Left lung (tissue), 10 donors: ENCODE results near the gene ZBTB14. TPM values are rescaled to one million over a fixed set of nuclear protein-coding genes. Genes with fewer than 3 reads are reported as not detected.

Source experiments
- ATAC-seq: fragments of 200-7000 bp; cut with Tn5 transposase; one replicate; pipeline ENCODE4 v1.9.1; 2020; ENCODE audit warnings: moderate library complexity
- DNase-seq, 4 donors: peaks; one replicate each; pipeline ENCODE4 v3.0.0-alpha.2; 2013 to 2020
- H3K27ac ChIP-seq, 2 donors: fragments of 200-600 bp; sonication (generic) in 1 of 2; one replicate each; pipeline versions ENCODE4 v1.5.0 to v1.8.0; 2020 to 2021
- H3K27me3 ChIP-seq, 2 donors: fragments of 200-600 bp; sonication (generic) in 1 of 2; one replicate each; pipeline versions ENCODE4 v1.5.0 to v1.8.0; 2020 to 2021
- H3K36me3 ChIP-seq, 2 donors: fragments of 200-600 bp; sonication (generic) in 1 of 2; one replicate each; pipeline versions ENCODE4 v1.5.0 to v1.8.0; 2020 to 2021
- H3K4me1 ChIP-seq, 2 donors: fragments of 200-600 bp; one replicate each; pipeline ENCODE4 v1.8.0; 2021
- H3K4me3 ChIP-seq, 2 donors: fragments of 200-600 bp; sonication (generic) in 1 of 2; one replicate each; pipeline versions ENCODE4 v1.5.0 to v1.8.0; 2020 to 2021; ENCODE audit warnings: mild to moderate bottlenecking in 1 of 2
- H3K9me3 ChIP-seq, 2 donors: fragments of 200-600 bp; sonication (generic) in 1 of 2; one replicate each; pipeline versions ENCODE4 v1.5.0 to v1.8.0; 2020 to 2021
- CTCF ChIP-seq, 2 donors: fragments of 200-600 bp; sonication (generic) in 1 of 2; IDR thresholded peaks; one replicate each; pipeline versions ENCODE4 v1.5.0 to v1.8.0; 2021; ENCODE audit warnings: antibody characterized with exemption in 2 of 2
- intact Hi-C, 2 donors: fragments of 100-400 bp; cut with DNase I; formaldehyde crosslinking; loops; one replicate each; pipeline versions ENCODE4 v1.11.2 to v1.14.2; 2022
- polyA plus RNA-seq, 6 donors: library from polyadenylated mRNA; unstranded; fragments of 120-200 nt; gene quantifications; one replicate each; pipeline ENCODE4 v1.2.1, GENCODE V29; 2013; ENCODE audit not compliant: insufficient read length in 6 of 6
- total RNA-seq, 2 donors: library from RNA; stranded (reverse); fragmentation: NEBNext Ultra II Directional; extraction: Animal tissue kit (Norgen Biotek cat#: 25700); gene quantifications; one replicate each; pipeline ENCODE4 v1.2.1, GENCODE V29; 2021
- donor health status: DM: no; HTN: yes; CAD: no.
- donor health status: DM: no; HTN: no; CAD: no.

The ZBTB14 gene
- total and polyA plus RNA-seq, 8 donors, result 8.7 to 22.5 (median 19.7) TPM

- ATAC-seq (no peak), DNase-seq (no peak)
- intact Hi-C loops, result no loop called here
- no peak for TF ChIP-seq CTCF (IDR thresholded peaks at IDR 0.05)
- peaks cover 0 to 9% of the 10 kb centered on the region in 2 donors for H3K9me3 ChIP-seq
- H3K4me3 ChIP-seq, result no peak overlapping the region
- H3K27me3 ChIP-seq, result no peaks in the 10 kb centered on the region
- no peaks in the 10 kb centered on the region for H3K36me3 ChIP-seq
- H3K4me1 ChIP-seq, result no peaks in the 10 kb centered on the region
- no peak overlapping the region for H3K27ac ChIP-seq
Observed at GRCh38 chr18:5266721-5267120, 28.8 kb downstream of the ZBTB14 start.

- no peaks in the 10 kb centered on the region for H3K36me3 ChIP-seq
- no peak overlapping the region for H3K4me3 ChIP-seq
- H3K4me1 ChIP-seq, result no peaks in the 10 kb centered on the region
- DNase-seq, result no peak
- no peak for ATAC-seq
- H3K27me3 ChIP-seq, result no peaks in the 10 kb centered on the region
- no peaks in the 10 kb centered on the region for H3K9me3 ChIP-seq
- intact Hi-C loops, result no loop called here
- TF ChIP-seq CTCF (IDR thresholded peaks at IDR 0.05), result no peak
- H3K27ac ChIP-seq, result no peak overlapping the region
Observed at GRCh38 chr18:5253910-5254309, 41.6 kb downstream of the ZBTB14 start.

GRCh38 chr18:5251117-5251516 is 44.4 kb downstream of the ZBTB14 start:
- Histone ChIP-seq H3K4me3 (no peak overlapping the region), H3K4me1 (no peaks in the 10 kb centered on the region), H3K27ac (no peak overlapping the region), H3K27me3 (no peaks in the 10 kb centered on the region), H3K9me3 (no peaks in the 10 kb centered on the region), H3K36me3 (no peaks in the 10 kb centered on the region)
- ATAC-seq (no peak), DNase-seq (no peak)
- intact Hi-C loops, result no loop called here
- TF ChIP-seq CTCF (IDR thresholded peaks at IDR 0.05), result no peak

GRCh38 chr18:5250603-5251002 is 44.9 kb downstream of the ZBTB14 start:
- ATAC-seq, result no peak
- Histone ChIP-seq H3K4me3 (no peak overlapping the region), H3K27ac (no peak overlapping the region), H3K27me3 (no peaks in the 10 kb centered on the region), H3K9me3 (no peaks in the 10 kb centered on the region), H3K36me3 (no peaks in the 10 kb centered on the region), H3K4me1 (no peaks in the 10 kb centered on the region)
- TF ChIP-seq CTCF (IDR thresholded peaks at IDR 0.05), result no peak
- intact Hi-C loops, result no loop called here
- no peak for DNase-seq

DNA sequence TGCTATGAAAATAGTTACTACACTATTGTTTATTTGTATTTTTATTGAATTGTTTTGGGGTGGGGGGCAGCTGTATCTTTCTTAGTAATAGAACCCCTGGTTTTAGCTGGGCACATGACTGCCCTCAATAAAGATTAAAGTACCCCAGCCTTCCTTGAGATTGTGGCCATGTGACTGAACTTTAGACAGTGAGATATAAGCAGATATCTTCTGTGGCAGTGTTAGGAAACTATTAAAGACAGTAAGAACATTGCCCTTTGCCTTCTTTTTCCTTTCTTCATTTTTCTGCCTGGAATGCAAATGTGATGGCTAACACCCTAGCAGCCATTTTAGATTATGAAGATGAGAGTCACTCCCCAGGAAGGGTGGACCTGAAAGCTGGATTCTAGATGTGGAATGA is 50.6 kb downstream of the ZBTB14 start:
- Histone ChIP-seq H3K9me3 (no peaks in the 10 kb centered on the region), H3K27ac (no peak overlapping the region), H3K27me3 (no peaks in the 10 kb centered on the region), H3K4me3 (no peak overlapping the region), H3K36me3 (peaks cover 0 to 38% of the 10 kb centered on the region in 2 donors), H3K4me1 (peaks cover 0 to 5% of the 10 kb centered on the region in 2 donors)
- ATAC-seq, result no peak
- no peak for TF ChIP-seq CTCF (IDR thresholded peaks at IDR 0.05)
- intact Hi-C loops, result no loop called here
- DNase-seq, result no peak
